Activated naive CD8-positive, alpha-beta T cell treated with anti-CD3 and anti-CD28 coated beads for 36 hours (primary cell): ENCODE results near the gene TTN. TPM values are rescaled to one million over a fixed set of nuclear protein-coding genes. Genes with fewer than 3 reads are reported as not detected.

Experiments used
- DNase-seq: peaks from one replicate; pipeline ENCODE4 v3.0.0; 2021
- H3K27ac Mint-ChIP-seq: one replicate; pipeline ENCODE4 v1.8.0; 2022; ENCODE audit warnings: mild to moderate bottlenecking, moderate library complexity, mixed read lengths
- H3K27me3 Mint-ChIP-seq: one replicate; pipeline ENCODE4 v1.8.0; 2022; ENCODE audit warnings: mild to moderate bottlenecking, mixed read lengths
- H3K36me3 Mint-ChIP-seq: one replicate; pipeline ENCODE4 v1.8.0; 2021; ENCODE audit warnings: mild to moderate bottlenecking, mixed read lengths
- H3K4me1 Mint-ChIP-seq: one replicate; pipeline ENCODE4 v1.8.0; 2021; ENCODE audit warnings: mixed read lengths
- H3K4me3 Mint-ChIP-seq: one replicate; pipeline ENCODE4 v1.8.0; 2022; ENCODE audit warnings: mild to moderate bottlenecking, moderate library complexity, mixed read lengths
- H3K9me3 Mint-ChIP-seq: one replicate; pipeline ENCODE4 v1.8.0; 2022; ENCODE audit warnings: mixed read lengths
- total RNA-seq, 2 experiments: library from RNA; stranded (reverse); gene quantifications; one replicate each; pipeline ENCODE4 v1.2.3, GENCODE V29; 2021

TTN gene
- total RNA-seq, 2 experiments from 2014 or later: 1.8 to 2.2 TPM

DNA sequence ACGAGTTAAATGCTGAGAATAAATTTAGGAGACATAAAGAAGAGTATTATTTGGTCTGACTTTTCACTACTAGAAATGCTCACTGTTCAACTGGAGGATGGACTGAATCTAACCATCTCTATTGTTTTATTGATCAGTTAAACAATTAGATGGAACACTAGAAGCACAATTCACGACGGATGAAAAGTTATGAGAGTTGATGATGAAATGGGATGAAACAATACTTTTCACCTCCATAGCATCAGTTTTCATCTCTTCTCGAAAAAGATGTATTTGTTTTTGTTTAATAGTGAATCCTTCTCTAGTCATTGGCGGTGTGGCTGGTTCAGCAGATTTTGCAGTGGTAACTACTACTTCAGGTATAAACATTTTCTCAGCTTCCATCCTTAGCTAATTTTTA lies 19.3 kb downstream of the TTN start:
- H3K27ac Mint-ChIP-seq: peak overlapping the region; percentile 8
- H3K4me3 Mint-ChIP-seq: no peak overlapping the region

DNA sequence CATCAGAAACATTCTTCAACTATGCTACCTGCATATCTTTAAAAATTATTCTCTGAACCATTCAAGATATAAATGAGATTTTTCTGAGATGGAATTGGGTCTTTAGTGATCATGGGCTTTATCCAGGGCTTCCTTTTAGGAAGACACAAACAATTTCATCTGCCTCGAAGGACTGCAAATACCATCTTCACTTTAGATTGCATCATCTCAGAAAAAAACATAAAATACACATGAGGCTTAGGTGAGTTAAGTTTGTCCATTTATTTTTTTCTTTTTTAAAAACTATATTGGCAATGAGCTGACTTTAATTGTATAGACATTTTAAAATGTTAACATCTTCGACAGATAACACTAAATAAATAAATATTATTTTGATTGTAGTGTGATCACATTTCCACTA lies 20.1 kb downstream of the TTN start:
- peaks cover 7% of the 10 kb centered on the region for H3K4me1 Mint-ChIP-seq
- DNase-seq: no peak
- no peaks in the 10 kb centered on the region for H3K9me3 Mint-ChIP-seq
- H3K27ac Mint-ChIP-seq: no peak overlapping the region
- H3K4me3 Mint-ChIP-seq: no peak overlapping the region
- no peaks in the 10 kb centered on the region for H3K27me3 Mint-ChIP-seq
- no peaks in the 10 kb centered on the region for H3K36me3 Mint-ChIP-seq

More for the DNA sequence above, 19.3 kb downstream of the TTN start:
- DNase-seq: no peak
- H3K9me3 Mint-ChIP-seq: no peaks in the 10 kb centered on the region
- peaks cover 7% of the 10 kb centered on the region for H3K4me1 Mint-ChIP-seq
- no peaks in the 10 kb centered on the region for H3K27me3 Mint-ChIP-seq
- no peaks in the 10 kb centered on the region for H3K36me3 Mint-ChIP-seq

DNA sequence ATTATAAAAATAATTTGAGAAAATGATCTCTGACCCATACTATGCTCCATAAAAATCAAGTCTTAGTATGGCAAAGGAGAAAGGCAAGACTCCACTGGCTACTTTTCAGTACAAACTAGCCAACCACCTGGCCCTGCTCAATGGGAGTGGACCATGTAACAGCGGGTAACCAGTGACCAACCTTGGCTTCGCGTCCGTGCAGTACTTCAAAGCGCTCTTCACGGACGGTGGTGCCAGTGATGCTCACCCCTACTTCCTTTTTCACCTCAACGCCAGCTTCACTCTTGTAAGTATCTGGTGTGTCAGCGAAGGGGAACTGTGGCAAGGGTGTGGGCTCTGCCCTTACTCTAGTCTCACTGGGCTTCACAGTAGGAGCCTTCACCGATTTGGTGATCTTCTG lies 23.3 kb downstream of the TTN start:
- peaks cover 2% of the 10 kb centered on the region for H3K4me1 Mint-ChIP-seq
- H3K36me3 Mint-ChIP-seq: peaks cover 3% of the 10 kb centered on the region
- H3K9me3 Mint-ChIP-seq: no peaks in the 10 kb centered on the region
- H3K27ac Mint-ChIP-seq: no peak overlapping the region
- H3K4me3 Mint-ChIP-seq: no peak overlapping the region
- DNase-seq: no peak
- no peaks in the 10 kb centered on the region for H3K27me3 Mint-ChIP-seq

DNA sequence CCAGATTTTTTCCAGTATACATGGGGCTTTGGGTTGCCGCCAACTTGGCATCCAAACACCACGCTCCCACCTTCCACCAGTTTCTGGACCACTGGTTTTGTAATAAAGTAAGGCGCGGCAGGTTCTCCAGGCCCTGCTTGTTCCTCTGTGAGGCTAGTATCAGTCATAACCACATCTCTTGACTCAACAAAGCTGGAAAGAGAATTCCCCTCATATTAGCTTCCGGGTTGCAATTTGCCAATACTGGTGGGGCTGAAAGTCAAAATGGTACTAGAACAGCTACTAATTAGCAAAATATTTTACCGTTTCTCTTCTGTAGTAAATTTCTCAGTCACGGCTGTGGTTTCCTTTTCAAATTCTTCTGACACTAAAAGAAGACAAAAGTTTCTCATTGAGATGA lies 25.0 kb downstream of the TTN start:
- DNase-seq: no peak
- H3K36me3 Mint-ChIP-seq: peaks cover 4% of the 10 kb centered on the region
- no peaks in the 10 kb centered on the region for H3K9me3 Mint-ChIP-seq
- H3K4me3 Mint-ChIP-seq: no peak overlapping the region
- H3K27me3 Mint-ChIP-seq: no peaks in the 10 kb centered on the region
- H3K27ac Mint-ChIP-seq: no peak overlapping the region
- H3K4me1 Mint-ChIP-seq: no peaks in the 10 kb centered on the region

DNA sequence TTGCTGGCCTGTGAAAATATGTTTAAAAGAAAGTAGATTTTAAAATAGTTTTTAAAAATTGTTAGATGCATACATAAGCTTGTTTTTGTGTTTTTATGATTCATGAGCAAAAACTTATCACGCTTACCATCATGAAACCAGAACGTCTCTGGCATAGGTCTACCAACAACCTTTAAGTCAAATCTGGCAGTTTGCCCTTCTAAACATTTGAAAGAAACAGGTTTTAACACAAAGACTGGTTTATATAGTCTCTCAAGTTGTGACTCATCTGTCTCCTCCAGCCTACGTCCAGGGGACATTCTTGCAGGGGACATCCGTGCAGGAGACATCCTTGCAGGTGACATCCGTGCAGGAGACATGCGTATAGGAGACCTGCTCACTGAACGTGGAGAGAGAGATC lies 29.6 kb downstream of the TTN start:
- Mint-ChIP-seq H3K36me3 (peaks cover 19% of the 10 kb centered on the region), H3K27ac (no peak overlapping the region), H3K4me1 (no peaks in the 10 kb centered on the region), H3K27me3 (no peaks in the 10 kb centered on the region), H3K9me3 (no peaks in the 10 kb centered on the region), H3K4me3 (no peak overlapping the region)
- DNase-seq: no peak

DNA sequence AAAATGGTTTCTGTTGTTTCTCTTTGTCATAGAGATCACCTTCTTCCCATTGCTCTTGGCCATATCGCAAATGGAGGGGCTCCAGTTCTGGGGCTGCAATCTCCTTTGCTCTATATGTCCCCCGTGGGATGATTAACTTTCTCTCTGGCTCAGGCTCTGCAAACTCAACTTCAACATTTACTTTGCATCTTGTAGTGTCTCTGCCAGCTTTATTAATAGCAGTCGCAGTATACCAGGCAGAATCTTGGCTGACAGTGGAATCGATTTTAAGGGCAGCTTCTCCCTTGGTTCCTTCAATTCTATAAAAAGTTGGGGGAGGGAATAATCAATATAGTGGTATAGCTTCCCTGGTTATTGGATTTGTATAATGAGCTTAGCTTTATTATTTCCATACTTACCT lies 30.5 kb downstream of the TTN start:
- Mint-ChIP-seq H3K27me3 (no peaks in the 10 kb centered on the region), H3K4me3 (no peak overlapping the region), H3K9me3 (no peaks in the 10 kb centered on the region), H3K36me3 (peaks cover 19% of the 10 kb centered on the region), H3K4me1 (no peaks in the 10 kb centered on the region), H3K27ac (no peak overlapping the region)
- DNase-seq: no peak

DNA sequence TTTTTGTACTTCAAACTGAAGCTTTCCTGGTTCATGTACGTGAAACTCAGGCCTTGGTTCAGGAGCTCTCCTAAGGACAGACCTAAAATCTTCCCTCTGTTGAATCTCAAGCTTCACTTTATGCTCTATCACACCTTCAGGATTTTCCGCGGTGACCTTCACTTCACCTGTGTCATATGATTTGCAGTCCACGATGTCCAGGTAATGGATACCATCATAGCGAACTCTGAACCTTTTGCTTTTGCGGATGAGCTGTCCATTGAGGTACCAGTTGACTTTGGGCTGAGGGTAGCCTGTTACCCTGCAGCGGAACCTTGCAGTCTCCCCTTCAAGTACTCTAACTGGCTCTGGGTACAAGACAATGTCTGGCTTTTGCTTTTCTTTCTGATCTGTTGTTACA lies 31.2 kb downstream of the TTN start:
- Mint-ChIP-seq H3K36me3 (peaks cover 19% of the 10 kb centered on the region), H3K27ac (no peak overlapping the region), H3K27me3 (no peaks in the 10 kb centered on the region), H3K9me3 (no peaks in the 10 kb centered on the region), H3K4me3 (no peak overlapping the region), H3K4me1 (no peaks in the 10 kb centered on the region)
- DNase-seq: no peak

DNA sequence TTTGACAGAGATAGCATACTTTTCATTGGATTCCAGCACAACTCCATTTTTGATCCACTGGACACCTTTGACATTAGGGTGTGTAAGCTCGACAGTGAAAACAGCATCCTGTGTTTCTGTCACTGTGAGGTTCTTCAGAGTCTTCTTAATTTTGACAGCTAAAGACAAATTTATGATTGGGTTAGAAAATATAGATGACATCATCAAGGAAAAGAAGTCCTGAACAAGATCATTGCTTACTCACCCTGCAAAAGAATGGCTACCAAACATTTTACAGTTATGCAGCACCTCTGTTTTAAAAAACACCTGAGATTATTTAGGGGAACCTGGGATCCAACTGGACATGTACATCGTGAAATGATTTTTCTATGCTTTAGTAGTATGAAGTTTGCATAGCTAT lies 36.7 kb downstream of the TTN start:
- Mint-ChIP-seq H3K27me3 (no peaks in the 10 kb centered on the region), H3K4me1 (no peaks in the 10 kb centered on the region), H3K9me3 (no peaks in the 10 kb centered on the region), H3K36me3 (peaks cover 2% of the 10 kb centered on the region), H3K27ac (no peak overlapping the region), H3K4me3 (no peak overlapping the region)
- DNase-seq: no peak

DNA sequence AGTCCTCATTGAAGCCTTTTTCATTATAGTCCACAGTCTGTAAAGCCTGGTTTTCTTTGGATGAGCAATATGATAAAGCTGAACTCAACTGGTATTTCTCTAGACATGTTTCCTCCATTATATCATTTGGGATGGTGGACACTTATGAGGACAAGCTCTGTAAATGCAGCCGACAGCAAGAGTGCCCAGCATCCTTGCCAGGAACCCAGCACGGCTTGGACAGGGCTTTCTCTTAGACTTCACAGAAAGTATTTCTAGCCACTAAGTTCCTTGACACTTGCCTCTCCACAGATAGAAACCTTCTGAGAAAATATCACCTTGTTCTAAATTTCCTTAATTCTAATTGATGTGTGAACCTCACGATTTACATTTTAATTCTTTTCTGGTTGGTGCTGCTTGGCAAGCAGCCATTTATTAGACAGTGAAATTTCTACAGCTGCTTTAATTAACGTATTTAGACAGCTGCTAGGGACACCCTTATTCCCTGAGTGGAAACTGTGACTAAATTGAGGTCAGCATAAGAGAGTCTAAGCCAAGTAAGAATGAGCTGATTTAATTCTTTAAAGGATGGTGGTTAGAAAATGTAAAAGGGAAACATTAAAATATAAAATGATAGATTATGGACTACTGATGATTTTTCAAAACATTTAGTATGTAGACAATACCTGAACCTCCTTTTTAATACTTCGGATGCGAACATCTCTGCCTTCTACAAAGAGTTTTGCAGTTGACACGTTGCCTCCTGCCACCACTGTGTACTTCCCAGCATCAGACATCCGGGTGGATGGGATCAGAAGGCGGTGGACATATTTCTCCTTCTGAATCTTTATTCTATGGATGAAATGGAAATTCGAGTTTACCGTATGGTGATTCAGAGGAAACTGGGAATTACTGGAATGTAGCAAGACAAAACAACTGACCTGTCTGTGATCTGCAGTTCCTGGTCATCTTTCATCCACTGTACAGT lies 39.8 kb downstream of the TTN start:
- no peaks in the 10 kb centered on the region for H3K9me3 Mint-ChIP-seq
- H3K36me3 Mint-ChIP-seq: peaks cover 2% of the 10 kb centered on the region
- no peak overlapping the region for H3K4me3 Mint-ChIP-seq
- no peak overlapping the region for H3K27ac Mint-ChIP-seq
- no peak for DNase-seq
- no peaks in the 10 kb centered on the region for H3K4me1 Mint-ChIP-seq
- no peaks in the 10 kb centered on the region for H3K27me3 Mint-ChIP-seq

DNA sequence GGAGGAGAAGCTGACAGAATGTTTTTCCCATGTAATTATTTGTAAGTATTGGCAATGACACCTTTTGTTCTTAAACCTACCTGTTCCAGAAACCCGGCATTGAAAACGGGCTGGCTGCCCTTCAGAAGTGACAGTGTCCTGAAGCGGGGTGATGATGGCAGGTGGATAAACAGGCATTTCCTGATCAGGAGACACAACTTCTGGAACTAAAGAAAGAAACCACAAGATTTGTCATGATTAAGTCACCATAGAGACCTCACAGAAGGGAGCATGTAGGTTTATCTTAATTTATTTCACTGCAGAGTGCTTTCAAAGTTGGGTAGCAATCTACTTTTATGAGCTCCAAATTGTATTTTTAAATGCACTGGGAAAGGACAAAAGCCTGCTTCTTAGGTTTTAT lies 43.1 kb downstream of the TTN start:
- Mint-ChIP-seq H3K27ac (no peak overlapping the region), H3K36me3 (no peaks in the 10 kb centered on the region), H3K4me1 (peaks cover 2% of the 10 kb centered on the region), H3K27me3 (no peaks in the 10 kb centered on the region), H3K4me3 (no peak overlapping the region), H3K9me3 (no peaks in the 10 kb centered on the region)
- no peak for DNase-seq

DNA sequence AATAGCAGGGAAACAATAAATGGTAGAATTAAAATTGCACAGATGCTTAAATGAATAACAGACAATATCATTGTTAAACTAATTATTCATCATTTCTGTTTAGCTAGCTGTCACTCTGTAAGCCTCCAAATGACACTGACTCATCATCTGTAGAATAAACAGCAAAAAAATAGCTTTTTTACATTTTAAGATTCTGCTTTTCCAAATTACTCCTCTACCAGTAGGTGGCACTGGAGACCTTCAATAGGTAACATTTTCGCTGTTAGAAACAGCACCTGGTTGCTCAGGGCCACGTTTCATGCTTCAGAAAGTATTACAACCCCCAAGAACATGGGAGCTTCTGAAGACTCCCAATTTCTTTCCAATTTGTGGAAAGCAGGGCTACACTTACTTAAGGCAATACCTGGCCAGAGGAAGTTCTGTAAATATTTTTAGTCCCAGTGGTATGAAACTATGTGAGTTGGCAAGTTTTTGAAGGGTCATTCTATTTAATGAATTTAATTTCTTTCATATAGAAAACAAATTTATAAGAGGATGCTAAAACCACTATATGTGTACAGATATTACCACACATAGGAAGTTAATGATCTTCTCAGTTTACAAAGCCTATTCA lies 45.4 kb downstream of the TTN start:
- Mint-ChIP-seq H3K4me3 (no peak overlapping the region), H3K27ac (no peak overlapping the region)

DNA sequence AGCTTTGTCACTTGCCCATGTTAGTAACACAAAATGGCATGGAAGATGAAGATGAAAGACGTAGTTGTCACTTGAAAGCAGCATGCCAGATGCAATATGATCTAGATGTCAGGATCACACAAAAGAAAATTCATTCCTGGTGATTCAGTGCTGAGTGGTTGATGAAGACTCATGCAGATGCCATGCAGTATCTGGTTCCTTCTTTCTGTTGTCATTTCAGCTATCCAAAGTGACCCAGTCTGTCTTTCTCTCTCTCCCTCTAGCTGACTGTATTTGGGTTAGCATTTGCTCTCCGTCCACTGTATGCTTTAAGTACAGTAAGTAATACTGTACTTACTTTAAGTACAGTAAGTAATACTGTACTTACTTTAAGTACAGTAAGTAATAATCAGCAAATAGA lies 50.4 kb downstream of the TTN start:
- peaks cover under 1% of the 10 kb centered on the region for H3K4me1 Mint-ChIP-seq
- peaks cover under 1% of the 10 kb centered on the region for H3K36me3 Mint-ChIP-seq
- H3K9me3 Mint-ChIP-seq: no peaks in the 10 kb centered on the region
- no peak overlapping the region for H3K27ac Mint-ChIP-seq
- no peaks in the 10 kb centered on the region for H3K27me3 Mint-ChIP-seq
- no peak for DNase-seq
- no peak overlapping the region for H3K4me3 Mint-ChIP-seq

More for the DNA sequence above, 45.4 kb downstream of the TTN start:
- H3K4me1 Mint-ChIP-seq: peaks cover 2% of the 10 kb centered on the region
- no peaks in the 10 kb centered on the region for H3K9me3 Mint-ChIP-seq
- H3K36me3 Mint-ChIP-seq: no peaks in the 10 kb centered on the region
- DNase-seq: peak; percentile 5
- H3K27me3 Mint-ChIP-seq: no peaks in the 10 kb centered on the region

DNA sequence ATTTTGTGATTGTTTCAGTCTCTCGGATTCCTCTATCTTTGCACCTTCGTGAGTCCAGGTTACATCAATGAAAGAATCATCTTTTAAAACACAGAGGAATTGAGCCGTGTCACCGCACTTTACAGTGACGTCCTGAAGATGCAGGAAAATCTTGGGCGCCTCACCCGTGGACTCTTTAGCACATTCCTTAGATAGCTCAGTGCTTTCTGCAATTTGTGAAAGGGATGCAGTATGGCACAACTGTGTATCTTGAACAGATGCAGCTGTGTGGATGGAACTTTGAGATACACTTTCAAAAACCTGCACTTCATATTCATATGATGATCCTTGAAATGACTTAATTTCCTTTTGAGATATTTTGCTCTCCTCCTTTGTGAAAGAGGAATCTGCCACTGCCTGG lies 50.9 kb downstream of the TTN start:
- peaks cover 6% of the 10 kb centered on the region for H3K36me3 Mint-ChIP-seq
- H3K9me3 Mint-ChIP-seq: no peaks in the 10 kb centered on the region
- no peak overlapping the region for H3K27ac Mint-ChIP-seq
- no peaks in the 10 kb centered on the region for H3K27me3 Mint-ChIP-seq
- no peak for DNase-seq
- no peaks in the 10 kb centered on the region for H3K4me1 Mint-ChIP-seq
- no peak overlapping the region for H3K4me3 Mint-ChIP-seq

DNA sequence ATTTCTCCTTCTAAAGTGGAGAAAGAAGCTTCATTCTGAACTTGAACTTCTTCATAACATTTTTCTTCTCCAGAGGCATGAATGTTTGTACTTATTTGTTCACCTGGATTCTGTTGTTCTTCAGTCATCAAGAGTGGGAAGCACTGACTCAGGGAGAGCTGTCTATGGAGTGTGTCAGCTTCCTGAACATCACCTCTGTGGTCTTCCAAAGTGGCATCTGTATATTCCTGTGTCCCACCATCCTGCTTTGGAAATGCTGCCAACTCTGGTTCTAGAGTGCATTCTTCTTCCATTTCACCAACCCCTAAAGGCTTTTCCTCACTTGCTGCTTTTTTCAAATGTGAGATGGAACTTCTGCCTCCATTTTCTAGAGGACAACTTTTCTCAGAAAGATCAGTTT lies 59.5 kb downstream of the TTN start:
- Mint-ChIP-seq H3K4me3 (no peak overlapping the region), H3K9me3 (no peaks in the 10 kb centered on the region), H3K36me3 (peaks cover 24% of the 10 kb centered on the region), H3K27me3 (no peaks in the 10 kb centered on the region), H3K27ac (no peak overlapping the region), H3K4me1 (no peaks in the 10 kb centered on the region)
- no peak for DNase-seq

DNA sequence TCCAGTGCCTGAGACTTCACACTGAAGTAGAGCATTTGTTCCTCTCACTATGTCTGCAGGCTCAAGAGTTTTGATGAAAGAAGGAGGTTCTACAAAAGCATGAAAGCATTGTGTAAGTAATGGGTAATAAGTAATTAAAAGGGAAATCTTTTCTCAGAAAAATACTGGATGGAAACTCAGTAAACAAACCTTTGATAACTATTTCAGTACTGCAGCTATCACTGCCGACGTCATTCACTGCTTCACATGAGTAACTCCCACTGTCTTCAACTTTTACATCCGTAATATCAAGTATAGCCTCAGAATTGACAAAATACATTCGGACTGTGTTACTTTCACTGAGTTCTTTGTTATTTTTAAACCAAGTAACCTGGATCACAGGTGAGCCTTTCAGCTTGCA lies 72.7 kb downstream of the TTN start:
- Mint-ChIP-seq H3K4me1 (no peaks in the 10 kb centered on the region), H3K27ac (no peak overlapping the region), H3K4me3 (no peak overlapping the region), H3K36me3 (peaks cover 6% of the 10 kb centered on the region), H3K9me3 (no peaks in the 10 kb centered on the region), H3K27me3 (no peaks in the 10 kb centered on the region)
- no peak for DNase-seq

DNA sequence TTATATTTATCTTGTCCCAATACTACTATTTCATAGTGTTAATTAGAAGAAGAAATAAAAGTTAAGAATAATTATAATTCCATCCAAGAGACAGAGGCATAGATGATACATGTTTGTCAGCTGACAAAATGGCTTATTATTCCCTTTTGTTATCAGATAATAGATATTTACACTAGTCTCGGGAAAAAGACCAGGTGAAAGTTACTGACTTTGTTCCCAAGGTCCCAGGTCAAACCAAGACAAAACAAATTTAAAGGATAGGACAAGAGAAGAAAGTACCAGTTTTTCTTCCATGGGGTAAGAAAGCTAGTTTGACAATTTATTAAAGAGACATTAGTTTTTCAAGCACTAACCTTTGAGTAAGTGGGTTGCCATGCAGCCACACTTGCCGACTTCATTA lies 73.2 kb downstream of the TTN start:
- H3K27me3 Mint-ChIP-seq: no peaks in the 10 kb centered on the region
- no peaks in the 10 kb centered on the region for H3K4me1 Mint-ChIP-seq
- no peak overlapping the region for H3K4me3 Mint-ChIP-seq

More for the DNA sequence above, 73.2 kb downstream of the TTN start:
- Mint-ChIP-seq H3K9me3 (no peaks in the 10 kb centered on the region), H3K36me3 (peaks cover 7% of the 10 kb centered on the region), H3K27ac (no peak overlapping the region)
- no peak for DNase-seq
